H1 (cell line): ENCODE measurements around the gene ACYP2. TPM values are rescaled to one million over a fixed set of nuclear protein-coding genes. Genes with fewer than 3 reads are reported as not detected.

ENCODE experiments used
- CTCF ChIA-PET: fragments of 300-600 bp; sonication (Branson Sonifier 250); formaldehyde crosslinking; loops from one replicate; lab custom pipeline; 2021; ENCODE audit not compliant: partially characterized antibody; lab: Charles Lee
- POLR2A ChIA-PET: fragments of 300-600 bp; sonication (Branson Sonifier 250); formaldehyde crosslinking; loops from one replicate; lab custom pipeline; 2021; ENCODE audit warnings: inconsistent platforms; ENCODE audit not compliant: partially characterized antibody; lab: Charles Lee
- DNase-seq, 2 experiments: peaks; one replicate each; pipeline versions ENCODE4 v3.0.0 to v3.0.0-alpha.2; 2010 to 2022; ENCODE audit warnings: low spot score in 2 of 2, low read depth in 1 of 2, mixed read lengths in 1 of 2
- FAIRE-seq: peaks from 2 replicates; lab custom pipeline; 2011; peaks lifted over from hg19 to GRCh38; lab: Jason Lieb, UNC
- H2AFZ ChIP-seq: 2 replicates; pipeline ENCODE4 v1.8.1; 2012; ENCODE audit warnings: low read length, inconsistent platforms
- H2AK5ac ChIP-seq: 2 replicates; pipeline ENCODE4 v1.6.1; 2013; ENCODE audit warnings: low read depth, low read length
- H2BK120ac ChIP-seq: replicated peaks from 2 replicates; pipeline ENCODE3; 2013; ENCODE audit warnings: low read depth, low read length, inconsistent platforms
- H2BK12ac ChIP-seq: 2 replicates; pipeline ENCODE4 v1.6.1; 2013; ENCODE audit warnings: low read depth, low read length
- H2BK15ac ChIP-seq: 2 replicates; pipeline ENCODE4 v1.6.1; 2013; ENCODE audit warnings: low read length
- H2BK20ac ChIP-seq: 2 replicates; pipeline ENCODE4 v1.6.1; 2013; ENCODE audit warnings: low read length
- H2BK5ac ChIP-seq: 2 replicates; pipeline ENCODE4 v1.6.1; 2013; ENCODE audit warnings: low read depth, low read length
- H3K14ac ChIP-seq: 2 replicates; pipeline ENCODE4 v1.6.1; 2013; ENCODE audit warnings: inconsistent platforms; ENCODE audit not compliant: insufficient read length
- H3K18ac ChIP-seq: 2 replicates; pipeline ENCODE4 v1.6.1; 2013; ENCODE audit warnings: low read length; ENCODE audit errors: extremely low read depth
- H3K23ac ChIP-seq: 2 replicates; pipeline ENCODE4 v1.6.1; 2013; ENCODE audit warnings: inconsistent platforms; ENCODE audit not compliant: insufficient read length
- H3K23me2 ChIP-seq: 2 replicates; pipeline ENCODE4 v1.6.1; 2013; ENCODE audit warnings: low read depth, low read length
- H3K27ac ChIP-seq: 2 replicates; pipeline ENCODE4 v1.6.1; 2011; ENCODE audit warnings: low read depth, low read length, inconsistent platforms
- H3K27me3 ChIP-seq, 4 experiments: replicated peaks in 1 of 4; 1 replicate in 1 of 4; 2 replicates in 3 of 4; pipeline versions ENCODE4 v1.6.1 to v1.8.1; 2011 to 2013; ENCODE audit warnings: low read length in 3 of 4, mild to moderate bottlenecking in 3 of 4, inconsistent platforms in 2 of 4, mixed read lengths in 2 of 4, moderate library complexity in 1 of 4; ENCODE audit not compliant: control insufficient read depth in 3 of 4, insufficient read depth in 3 of 4; ENCODE audit errors: extremely low read depth in 1 of 4
- H3K36me3 ChIP-seq, 4 experiments: 2 replicates each; pipeline versions ENCODE4 v1.6.1 to v1.8.1; 2011 to 2013; ENCODE audit warnings: mild to moderate bottlenecking in 4 of 4, low read length in 3 of 4, moderate library complexity in 2 of 4, control low read depth in 1 of 4, inconsistent platforms in 1 of 4; ENCODE audit not compliant: insufficient read depth in 4 of 4, control insufficient read depth in 2 of 4
- H3K4ac ChIP-seq: replicated peaks from 2 replicates; pipeline ENCODE3; 2013; ENCODE audit warnings: low read length, low read depth, mixed read lengths, inconsistent platforms; ENCODE audit not compliant: insufficient read length
- H3K4me1 ChIP-seq, 4 experiments: replicated peaks in 1 of 4; 1 replicate in 1 of 4; 2 replicates in 3 of 4; pipeline versions ENCODE4 v1.6.1 to v1.8.1; 2011 to 2013; ENCODE audit warnings: low read length in 3 of 4, inconsistent platforms in 2 of 4, mixed read lengths in 1 of 4; ENCODE audit not compliant: insufficient read depth in 4 of 4, control insufficient read depth in 3 of 4
- H3K4me2 ChIP-seq, 2 experiments: 2 replicates each; pipeline versions ENCODE4 v1.6.1 to v1.8.1; 2011 to 2013; ENCODE audit warnings: low read depth in 2 of 2, low read length in 2 of 2, control low read depth in 1 of 2, inconsistent platforms in 1 of 2, mild to moderate bottlenecking in 1 of 2; ENCODE audit not compliant: insufficient read depth in 1 of 2
- H3K4me3 ChIP-seq, 4 experiments: fragments of 200-600, 300-600 bp in 1 of 4; sonication (generic), shearing (Covaris generic), sonication (Bioruptor Twin) in 1 of 4; 2 replicates each; pipeline versions ENCODE4 v1.5.1 to v1.8.1; 2011 to 2016; ENCODE audit warnings: low read length in 4 of 4, low read depth in 3 of 4, control low read depth in 2 of 4, inconsistent platforms in 2 of 4, mild to moderate bottlenecking in 2 of 4, mixed read lengths in 1 of 4, moderate library complexity in 1 of 4; ENCODE audit not compliant: insufficient read depth in 2 of 4; ENCODE audit errors: extremely low read depth in 1 of 4
- H3K56ac ChIP-seq: replicated peaks from 2 replicates; pipeline ENCODE3; 2013; ENCODE audit warnings: low read depth, mild to moderate bottlenecking, mixed read lengths, low read length, inconsistent platforms; ENCODE audit not compliant: insufficient read length
- H3K79me1 ChIP-seq: 2 replicates; pipeline ENCODE4 v1.6.1; 2013; ENCODE audit warnings: low read depth, low read length, control low read depth
- H3K79me2 ChIP-seq, 2 experiments: 2 replicates each; pipeline versions ENCODE4 v1.6.1 to v1.8.1; 2012 to 2013; ENCODE audit warnings: low read length in 2 of 2, mild to moderate bottlenecking in 2 of 2, inconsistent platforms in 1 of 2; ENCODE audit not compliant: insufficient read depth in 2 of 2, control insufficient read depth in 1 of 2
- H3K9ac ChIP-seq, 4 experiments: replicated peaks in 1 of 4; 1 replicate in 1 of 4; 2 replicates in 3 of 4; pipeline versions ENCODE4 v1.6.1 to v1.8.1; 2011 to 2013; ENCODE audit warnings: low read depth in 3 of 4, low read length in 3 of 4, control low read depth in 2 of 4, mild to moderate bottlenecking in 2 of 4, moderate library complexity in 2 of 4, inconsistent platforms in 1 of 4; ENCODE audit errors: extremely low read depth in 1 of 4
- H3K9me3 ChIP-seq, 2 experiments: 2 replicates each; pipeline versions ENCODE4 v1.6.1 to v1.8.1; 2012 to 2013; ENCODE audit warnings: mild to moderate bottlenecking in 2 of 2, moderate library complexity in 2 of 2, control low read depth in 1 of 2, inconsistent platforms in 1 of 2, low read depth in 1 of 2, low read length in 1 of 2, mixed read lengths in 1 of 2; ENCODE audit not compliant: insufficient read depth in 2 of 2
- H4K20me1 ChIP-seq, 2 experiments: replicated peaks in 1 of 2; 2 replicates each; pipeline versions ENCODE3 to v1.8.1; 2011 to 2013; ENCODE audit warnings: inconsistent platforms in 2 of 2, low read length in 2 of 2, mild to moderate bottlenecking in 1 of 2; ENCODE audit not compliant: insufficient read depth in 2 of 2, control insufficient read depth in 1 of 2
- H4K5ac ChIP-seq: 2 replicates; pipeline ENCODE4 v1.6.1; 2013; ENCODE audit warnings: low read length, low read depth, mixed read lengths, inconsistent platforms; ENCODE audit not compliant: insufficient read length
- H4K8ac ChIP-seq: 2 replicates; pipeline ENCODE4 v1.8.0; 2013; ENCODE audit warnings: mild to moderate bottlenecking, moderate library complexity, low read length, inconsistent platforms; ENCODE audit not compliant: insufficient read depth; ENCODE audit errors: extremely low read depth
- H4K91ac ChIP-seq: replicated peaks from 2 replicates; pipeline ENCODE3; 2013; ENCODE audit warnings: low read length, mixed read lengths, inconsistent platforms; ENCODE audit not compliant: insufficient read length
- CBX5 ChIP-seq: fragments of 300-800, 300-1000 bp; sonication (generic); IDR thresholded peaks from 2 replicates; pipeline ENCODE4 v1.7.1; 2016; ENCODE audit warnings: antibody characterized with exemption, low read length, low read depth
- EGR1 ChIP-seq: IDR thresholded peaks from 2 replicates; pipeline ENCODE4 v1.6.1; 2011; ENCODE audit warnings: low read depth, low read length, borderline replicate concordance
- EP300 ChIP-seq, 2 experiments: IDR thresholded peaks; 1 replicate in 1 of 2; 2 replicates in 1 of 2; pipeline ENCODE4 v1.6.1; 2011 to 2012; ENCODE audit warnings: low read depth in 2 of 2, low read length in 2 of 2, mild to moderate bottlenecking in 2 of 2, borderline replicate concordance in 1 of 2, inconsistent platforms in 1 of 2, moderate library complexity in 1 of 2
- EZH2 ChIP-seq: fragments of 200-600 bp; sonication (generic); IDR thresholded peaks from 2 replicates; pipeline ENCODE4 v1.7.1; 2012; ENCODE audit warnings: low read depth, mild to moderate bottlenecking, moderate library complexity, low read length, inconsistent platforms; ENCODE audit not compliant: severe bottlenecking
- JUN ChIP-seq: IDR thresholded peaks from 2 replicates; pipeline ENCODE4 v1.6.1; 2011; ENCODE audit warnings: low read depth, mild to moderate bottlenecking, improper control_type of control experiment, low read length
- RNF2 ChIP-seq: fragments of 200-900, 300-1000 bp; sonication (generic); IDR thresholded peaks from 2 replicates; pipeline ENCODE4 v1.7.1; 2016; ENCODE audit warnings: borderline replicate concordance, low read depth, mild to moderate bottlenecking, antibody characterized with exemption, low read length; ENCODE audit not compliant: poor library complexity, severe bottlenecking; ENCODE audit errors: missing control alignments
- SP2 ChIP-seq: IDR thresholded peaks from 2 replicates; pipeline ENCODE4 v1.6.1; 2012; ENCODE audit warnings: mild to moderate bottlenecking, low read length, inconsistent platforms
- WGBS, 2 experiments: shearing (Covaris generic) in 1 of 2; methylation state at CpG; one replicate each; pipeline versions ENCODE4 v1.1.6 to v1.1.7; 2013 to 2015; ENCODE audit warnings: low lambda C conversion rate in 2 of 2, mixed read lengths in 2 of 2, inconsistent platforms in 1 of 2, low coverage in 1 of 2, missing lambda C conversion rate in 1 of 2; ENCODE audit not compliant: insufficient replicate concordance in 2 of 2, insufficient coverage in 1 of 2, insufficient read length in 1 of 2; ENCODE audit errors: extremely low coverage in 1 of 2, missing lambda C conversion rate in 1 of 2; 5-methylcytosine and 5-hydroxymethylcytosine counted together
- polyA plus RNA-seq, 7 experiments: library from polyadenylated mRNA; depleted of rRNA in 3 of 7; stranded (reverse) in 5 of 7; unstranded in 2 of 7; fragments of >200 nt in 5 of 7; fragments of 200-250 nt in 2 of 7; gene quantifications; 1 replicate in 5 of 7; 2 replicates in 1 of 7; 4 replicates in 1 of 7; pipeline versions ENCODE4 v1.2.1 to v1.2.3, GENCODE V29; 2011 to 2013; ENCODE audit warnings: missing spikeins in 2 of 7, mixed read lengths in 2 of 7
- total RNA-seq: library from RNA; stranded (reverse); fragmentation: NEBNext Ultra II Directional; extraction: Animal tissue kit (Norgen Biotek cat#: 25700); gene quantifications from 2 replicates; pipeline ENCODE4 v1.2.1, GENCODE V29; 2021

The ACYP2 gene
- total and polyA plus RNA-seq, 2 of the 8 experiments (the other 6 are each of a cell fraction or from before 2014, with no cell fraction given): 3.4 to 4.4 TPM

DNA sequence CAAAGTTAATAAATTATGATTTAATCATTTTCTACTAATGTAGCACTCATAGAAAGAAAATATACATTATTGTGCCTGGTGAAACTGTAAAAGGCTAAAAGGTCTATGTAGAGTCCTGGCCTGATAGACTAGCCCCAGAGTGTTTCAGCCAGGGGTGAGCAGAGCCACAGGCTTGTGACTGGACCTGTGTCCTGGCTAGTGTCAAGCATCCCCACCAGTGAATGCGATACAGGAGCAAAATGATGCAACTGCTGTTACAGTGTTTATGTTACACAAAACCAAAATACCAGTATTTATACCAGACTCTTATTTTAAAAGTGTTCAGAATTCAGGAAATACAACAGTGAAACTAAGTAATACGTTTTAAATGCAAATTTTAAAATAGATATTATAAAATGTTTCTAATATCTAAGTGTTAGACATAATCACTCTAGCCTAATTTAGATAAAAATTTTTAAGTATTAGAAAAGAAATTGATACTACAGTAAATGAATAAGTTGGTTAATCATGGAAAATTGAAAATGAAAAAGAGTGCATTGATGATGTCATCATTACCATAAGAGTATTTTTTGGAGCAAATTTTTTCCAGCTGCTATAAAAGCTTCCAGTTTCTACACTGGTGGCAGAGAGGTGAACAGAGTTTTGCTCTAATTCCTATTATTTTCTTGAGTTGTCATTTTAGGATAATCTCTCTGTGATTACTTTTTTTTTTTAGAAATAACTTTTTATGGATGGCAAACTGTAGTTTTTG is 146.8 kb downstream of the ACYP2 start:
- H3K4ac ChIP-seq: no peak overlapping the region
- H2BK5ac ChIP-seq: no peak overlapping the region
- ChIA-PET POLR2A (no interaction called here), CTCF (no interaction called here)
- H3K14ac ChIP-seq: no peak overlapping the region
- no peak overlapping the region for H3K9ac ChIP-seq
- H2BK15ac ChIP-seq: no peak overlapping the region
- H3K27me3 ChIP-seq: no peaks in the 10 kb centered on the region
- H4K91ac ChIP-seq: no peak overlapping the region
- H3K23ac ChIP-seq: no peak overlapping the region
- H2BK12ac ChIP-seq: no peak overlapping the region
- H3K4me2 ChIP-seq: no peak overlapping the region
- H4K5ac ChIP-seq: no peak overlapping the region
- H3K9me3 ChIP-seq: peaks cover 0 to 3% of the 10 kb centered on the region in 2 experiments; a peak in 1 of 4 replicates
- no peaks in the 10 kb centered on the region for H3K36me3 ChIP-seq
- H3K18ac ChIP-seq: no peak overlapping the region
- H4K20me1 ChIP-seq: no peaks in the 10 kb centered on the region
- no peak overlapping the region for H2AFZ ChIP-seq
- H3K79me1 ChIP-seq: no peaks in the 10 kb centered on the region
- no peak overlapping the region for H2AK5ac ChIP-seq
- no peak overlapping the region for H3K27ac ChIP-seq
- DNase-seq (no peak), FAIRE-seq (no peak)
- no peaks in the 10 kb centered on the region for H3K4me1 ChIP-seq
- no peak overlapping the region for H4K8ac ChIP-seq
- H3K4me3 ChIP-seq: no peak overlapping the region
- H3K79me2 ChIP-seq: no peaks in the 10 kb centered on the region
- H3K56ac ChIP-seq: no peak overlapping the region
- no peak overlapping the region for H2BK20ac ChIP-seq
- no peak overlapping the region for H2BK120ac ChIP-seq
- no peaks in the 10 kb centered on the region; the same call in 1 of the 2 replicates for H3K23me2 ChIP-seq
- 86% methylated on average over 2 of the region's 2 CpGs; no CpG with 5 or more reads in 1 of the 2 experiments for WGBS, 2 experiments
- TF ChIP-seq EZH2 (no peak), SP2 (no peak), JUN (no peak), EGR1 (no peak), EP300 (IDR thresholded peaks at IDR 0.05; ENCODE audit: borderline replicate concordance in 1 of 2, low read depth in 2 of 2, low read length in 2 of 2) (no peak), CBX5 (no peak), RNF2 (no peak)
